ENCODE results near the gene GCDH.

The GCDH gene

DNA sequence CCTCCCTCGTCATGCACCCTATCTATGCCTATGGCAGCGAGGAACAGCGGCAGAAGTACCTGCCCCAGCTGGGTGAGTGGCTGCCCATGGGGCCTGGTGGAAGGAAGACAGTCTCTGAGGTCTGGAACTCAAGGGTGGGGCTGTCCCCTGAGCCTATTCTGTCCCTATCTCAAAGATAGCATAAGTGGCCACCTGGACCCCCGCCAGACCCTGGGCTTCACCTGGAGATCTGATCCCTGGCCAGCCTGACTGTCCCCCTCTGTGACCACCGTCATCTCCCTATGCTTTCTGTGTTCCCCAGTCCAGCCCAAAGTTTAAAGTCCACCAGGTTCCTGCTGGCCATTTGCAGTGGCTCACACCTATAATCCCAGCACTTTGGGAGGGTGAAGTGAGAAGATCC is 2.6 kb downstream of the GCDH start:
- no peak for ATAC-seq
- TF ChIP-seq, protein P1, sequence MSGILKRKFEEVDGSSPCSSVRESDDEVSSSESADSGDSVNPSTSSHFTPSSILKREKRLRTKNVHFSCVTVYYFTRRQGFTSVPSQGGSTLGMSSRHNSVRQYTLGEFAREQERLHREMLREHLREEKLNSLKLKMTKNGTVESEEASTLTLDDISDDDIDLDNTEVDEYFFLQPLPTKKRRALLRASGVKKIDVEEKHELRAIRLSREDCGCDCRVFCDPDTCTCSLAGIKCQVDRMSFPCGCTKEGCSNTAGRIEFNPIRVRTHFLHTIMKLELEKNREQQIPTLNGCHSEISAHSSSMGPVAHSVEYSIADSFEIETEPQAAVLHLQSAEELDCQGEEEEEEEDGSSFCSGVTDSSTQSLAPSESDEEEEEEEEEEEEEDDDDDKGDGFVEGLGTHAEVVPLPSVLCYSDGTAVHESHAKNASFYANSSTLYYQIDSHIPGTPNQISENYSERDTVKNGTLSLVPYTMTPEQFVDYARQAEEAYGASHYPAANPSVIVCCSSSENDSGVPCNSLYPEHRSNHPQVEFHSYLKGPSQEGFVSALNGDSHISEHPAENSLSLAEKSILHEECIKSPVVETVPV (CRISPR knock-in tag; IDR thresholded peaks at IDR 0.05) = no peak
- TF ChIP-seq, protein P2, sequence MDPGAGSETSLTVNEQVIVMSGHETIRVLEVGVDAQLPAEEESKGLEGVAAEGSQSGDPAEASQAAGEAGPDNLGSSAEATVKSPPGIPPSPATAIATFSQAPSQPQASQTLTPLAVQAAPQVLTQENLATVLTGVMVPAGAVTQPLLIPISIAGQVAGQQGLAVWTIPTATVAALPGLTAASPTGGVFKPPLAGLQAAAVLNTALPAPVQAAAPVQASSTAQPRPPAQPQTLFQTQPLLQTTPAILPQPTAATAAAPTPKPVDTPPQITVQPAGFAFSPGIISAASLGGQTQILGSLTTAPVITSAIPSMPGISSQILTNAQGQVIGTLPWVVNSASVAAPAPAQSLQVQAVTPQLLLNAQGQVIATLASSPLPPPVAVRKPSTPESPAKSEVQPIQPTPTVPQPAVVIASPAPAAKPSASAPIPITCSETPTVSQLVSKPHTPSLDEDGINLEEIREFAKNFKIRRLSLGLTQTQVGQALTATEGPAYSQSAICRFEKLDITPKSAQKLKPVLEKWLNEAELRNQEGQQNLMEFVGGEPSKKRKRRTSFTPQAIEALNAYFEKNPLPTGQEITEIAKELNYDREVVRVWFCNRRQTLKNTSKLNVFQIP (CRISPR knock-in tag; IDR thresholded peaks at IDR 0.05; ENCODE audit: borderline replicate concordance, low read depth) = no peak
- no peak for TF ChIP-seq TOX (CRISPR knock-in tag; IDR thresholded peaks at IDR 0.05; ENCODE audit: borderline replicate concordance)
- no peak for TF ChIP-seq ZFP3 (CRISPR knock-in tag; IDR thresholded peaks at IDR 0.05)
- TF ChIP-seq, protein P3, sequence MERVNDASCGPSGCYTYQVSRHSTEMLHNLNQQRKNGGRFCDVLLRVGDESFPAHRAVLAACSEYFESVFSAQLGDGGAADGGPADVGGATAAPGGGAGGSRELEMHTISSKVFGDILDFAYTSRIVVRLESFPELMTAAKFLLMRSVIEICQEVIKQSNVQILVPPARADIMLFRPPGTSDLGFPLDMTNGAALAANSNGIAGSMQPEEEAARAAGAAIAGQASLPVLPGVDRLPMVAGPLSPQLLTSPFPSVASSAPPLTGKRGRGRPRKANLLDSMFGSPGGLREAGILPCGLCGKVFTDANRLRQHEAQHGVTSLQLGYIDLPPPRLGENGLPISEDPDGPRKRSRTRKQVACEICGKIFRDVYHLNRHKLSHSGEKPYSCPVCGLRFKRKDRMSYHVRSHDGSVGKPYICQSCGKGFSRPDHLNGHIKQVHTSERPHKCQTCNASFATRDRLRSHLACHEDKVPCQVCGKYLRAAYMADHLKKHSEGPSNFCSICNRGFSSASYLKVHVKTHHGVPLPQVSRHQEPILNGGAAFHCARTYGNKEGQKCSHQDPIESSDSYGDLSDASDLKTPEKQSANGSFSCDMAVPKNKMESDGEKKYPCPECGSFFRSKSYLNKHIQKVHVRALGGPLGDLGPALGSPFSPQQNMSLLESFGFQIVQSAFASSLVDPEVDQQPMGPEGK (CRISPR knock-in tag; IDR thresholded peaks at IDR 0.05; ENCODE audit: borderline replicate concordance) = no peak
- no peak for TF ChIP-seq PPARA (CRISPR knock-in tag; IDR thresholded peaks at IDR 0.05; ENCODE audit: borderline replicate concordance)

DNA sequence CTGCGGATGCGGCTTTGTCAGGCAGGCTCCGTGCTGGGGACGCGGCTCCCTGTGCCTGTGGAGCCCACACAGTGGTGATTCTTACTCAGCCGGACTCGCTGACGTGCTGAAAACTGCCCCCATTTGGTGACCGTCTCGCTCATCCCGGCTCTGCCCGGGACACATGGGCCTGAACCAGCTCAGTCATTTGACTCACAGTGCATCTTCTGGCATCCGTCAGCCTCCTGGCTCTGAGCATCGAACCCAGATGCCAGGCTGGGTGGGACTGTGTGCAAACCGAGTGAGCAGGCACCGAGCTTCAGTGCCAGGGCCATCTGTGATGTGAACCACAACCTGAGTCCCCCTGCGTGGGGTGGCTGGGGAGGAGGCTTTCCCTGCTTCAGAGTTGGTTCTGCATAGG is 5.5 kb downstream of the GCDH start:
- no peak for TF ChIP-seq CSDC2 (CRISPR knock-in tag; IDR thresholded peaks at IDR 0.05)
- no peak for TF ChIP-seq ISL1 (CRISPR knock-in tag; IDR thresholded peaks at IDR 0.05)
- TF ChIP-seq ZNF565 (CRISPR knock-in tag; conservative IDR thresholded peaks at IDR 0.05; ENCODE audit: low read depth) = no peak
- TF ChIP-seq, protein P1 (CRISPR knock-in tag; IDR thresholded peaks at IDR 0.05) = no peak
- no peak for ATAC-seq

DNA sequence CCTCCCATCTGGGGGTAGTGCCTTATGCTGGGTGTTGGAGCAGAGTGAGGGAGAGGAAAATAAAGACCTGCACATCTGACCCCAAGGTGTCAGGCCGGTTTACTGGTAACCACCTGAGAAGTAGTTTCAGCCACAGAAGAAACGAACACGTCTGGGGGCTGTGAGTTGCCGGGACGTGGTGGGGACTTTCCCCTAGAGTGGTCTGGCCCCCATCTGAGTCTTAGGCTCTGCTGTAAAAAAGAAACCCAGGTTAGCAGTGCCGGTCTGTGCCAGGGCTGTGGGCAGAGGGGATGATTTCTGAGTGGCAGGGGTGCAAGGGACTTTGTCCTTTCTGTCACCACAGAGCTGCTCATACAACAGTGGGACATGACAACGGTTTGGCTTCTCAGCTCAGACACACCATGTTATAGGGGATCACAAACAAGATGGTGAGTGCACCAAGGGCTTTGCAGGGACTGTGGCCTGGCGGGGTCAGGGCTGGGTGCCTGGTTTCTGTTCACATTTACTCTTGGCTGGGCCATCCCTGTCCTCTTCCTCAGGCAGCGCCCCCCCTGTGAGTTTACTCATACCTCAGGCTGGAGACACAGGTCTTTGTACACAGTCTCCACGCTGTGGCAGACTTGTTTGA is 9.0 kb downstream of the GCDH start:
- TF ChIP-seq ISL1 (CRISPR knock-in tag; IDR thresholded peaks at IDR 0.05) (no peak), ZFP30 (CRISPR knock-in tag; IDR thresholded peaks at IDR 0.05) (no peak), ZNF565 (CRISPR knock-in tag; conservative IDR thresholded peaks at IDR 0.05; ENCODE audit: low read depth) (no peak), TOX (CRISPR knock-in tag; IDR thresholded peaks at IDR 0.05; ENCODE audit: borderline replicate concordance) (no peak), CSDC2 (CRISPR knock-in tag; IDR thresholded peaks at IDR 0.05) (no peak), ARNTL (CRISPR knock-in tag; IDR thresholded peaks at IDR 0.05; ENCODE audit: borderline replicate concordance, low read depth) (no peak)
- ATAC-seq = no peak

DNA sequence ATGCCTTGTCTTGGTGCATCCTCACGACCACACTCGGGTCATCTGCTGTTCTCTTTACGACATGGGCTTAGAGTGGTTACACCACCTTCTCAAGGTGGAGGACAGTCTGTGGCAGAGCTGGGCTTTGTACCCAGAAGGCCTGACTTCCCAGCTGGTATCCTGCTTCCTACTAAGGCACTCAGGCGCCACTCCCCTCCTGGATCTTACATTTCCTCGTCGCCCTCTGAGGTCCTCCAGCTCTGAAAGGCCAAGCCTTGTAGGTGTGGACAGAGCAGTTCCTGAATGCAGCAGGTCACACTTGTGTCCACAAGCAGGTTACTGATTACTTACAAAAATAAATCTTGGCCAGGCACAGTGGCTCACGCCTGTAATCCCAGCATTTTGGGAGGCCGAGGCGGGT is 16.2 kb downstream of the GCDH start:
- ATAC-seq = no peak
- no peak for TF ChIP-seq GLIS3 (CRISPR knock-in tag; IDR thresholded peaks at IDR 0.05)
- TF ChIP-seq ISL1 (CRISPR knock-in tag; IDR thresholded peaks at IDR 0.05) = no peak
- TF ChIP-seq ZFP30 (CRISPR knock-in tag; IDR thresholded peaks at IDR 0.05) = no peak
- TF ChIP-seq, protein P4, sequence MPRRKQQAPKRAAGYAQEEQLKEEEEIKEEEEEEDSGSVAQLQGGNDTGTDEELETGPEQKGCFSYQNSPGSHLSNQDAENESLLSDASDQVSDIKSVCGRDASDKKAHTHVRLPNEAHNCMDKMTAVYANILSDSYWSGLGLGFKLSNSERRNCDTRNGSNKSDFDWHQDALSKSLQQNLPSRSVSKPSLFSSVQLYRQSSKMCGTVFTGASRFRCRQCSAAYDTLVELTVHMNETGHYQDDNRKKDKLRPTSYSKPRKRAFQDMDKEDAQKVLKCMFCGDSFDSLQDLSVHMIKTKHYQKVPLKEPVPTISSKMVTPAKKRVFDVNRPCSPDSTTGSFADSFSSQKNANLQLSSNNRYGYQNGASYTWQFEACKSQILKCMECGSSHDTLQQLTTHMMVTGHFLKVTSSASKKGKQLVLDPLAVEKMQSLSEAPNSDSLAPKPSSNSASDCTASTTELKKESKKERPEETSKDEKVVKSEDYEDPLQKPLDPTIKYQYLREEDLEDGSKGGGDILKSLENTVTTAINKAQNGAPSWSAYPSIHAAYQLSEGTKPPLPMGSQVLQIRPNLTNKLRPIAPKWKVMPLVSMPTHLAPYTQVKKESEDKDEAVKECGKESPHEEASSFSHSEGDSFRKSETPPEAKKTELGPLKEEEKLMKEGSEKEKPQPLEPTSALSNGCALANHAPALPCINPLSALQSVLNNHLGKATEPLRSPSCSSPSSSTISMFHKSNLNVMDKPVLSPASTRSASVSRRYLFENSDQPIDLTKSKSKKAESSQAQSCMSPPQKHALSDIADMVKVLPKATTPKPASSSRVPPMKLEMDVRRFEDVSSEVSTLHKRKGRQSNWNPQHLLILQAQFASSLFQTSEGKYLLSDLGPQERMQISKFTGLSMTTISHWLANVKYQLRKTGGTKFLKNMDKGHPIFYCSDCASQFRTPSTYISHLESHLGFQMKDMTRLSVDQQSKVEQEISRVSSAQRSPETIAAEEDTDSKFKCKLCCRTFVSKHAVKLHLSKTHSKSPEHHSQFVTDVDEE (CRISPR knock-in tag; IDR thresholded peaks at IDR 0.05) = no peak
- TF ChIP-seq, protein P3 (CRISPR knock-in tag; IDR thresholded peaks at IDR 0.05; ENCODE audit: borderline replicate concordance) = no peak
- no peak for TF ChIP-seq RARB (CRISPR knock-in tag; IDR thresholded peaks at IDR 0.05)
- no peak for TF ChIP-seq ZNF8 (CRISPR knock-in tag; IDR thresholded peaks at IDR 0.05)
- no peak for TF ChIP-seq PPARA (CRISPR knock-in tag; IDR thresholded peaks at IDR 0.05; ENCODE audit: borderline replicate concordance)
- TF ChIP-seq SNAI2 (CRISPR knock-in tag; IDR thresholded peaks at IDR 0.05) = no peak
